ENCODE measurements around the gene HDAC5. TPM values are rescaled to one million over a fixed set of nuclear protein-coding genes. Genes with fewer than 3 reads are reported as not detected.

The HDAC5 gene
- total RNA-seq, 1 experiment from 2014 or later = 25.9 TPM

GRCh38 chr17:44044071-44044470 lies 79.4 kb downstream of the HDAC5 start:
- no peaks in the 10 kb centered on the region for H3K27me3 Mint-ChIP-seq (ENCODE audit: insufficient read depth, unreplicated experiment)
- intact Hi-C loops (cut with micrococcal nuclease; ENCODE audit: unreplicated experiment) = no loop called here
- peaks cover 58% of the 10 kb centered on the region for H3K36me3 Mint-ChIP-seq (ENCODE audit: insufficient read depth, unreplicated experiment)

GRCh38 chr17:44043272-44043696 lies 80.2 kb downstream of the HDAC5 start:
- Histone ChIP-seq H3K36me3 (ENCODE audit: control insufficient read depth, insufficient read depth, low read length) (peaks cover 3% of the 10 kb centered on the region; the same call in 1 of the 2 replicates), H3K9me3 (no peaks in the 10 kb centered on the region), H3K4me3 (ENCODE audit: low read depth, low read length) (no peak overlapping the region), H3K27me3 (replicated peaks; ENCODE audit: control insufficient read depth, insufficient read depth, low read length) (no peaks in the 10 kb centered on the region), H3K4me1 (no peaks in the 10 kb centered on the region)
- peaks cover 6% of the 10 kb centered on the region for H3K4me1 Mint-ChIP-seq (ENCODE audit: low read depth, unreplicated experiment)
- no peak for DNase-seq
- no peak overlapping the region for H3K4me3 Mint-ChIP-seq (ENCODE audit: unreplicated experiment)
- POLR2A ChIA-PET = no interaction called here
- intact Hi-C loops (cut with micrococcal nuclease; ENCODE audit: unreplicated experiment) = no loop called here
- no TSS peak for BruUV-seq (replicated peaks)
- no peak overlapping the region for H3K27ac Mint-ChIP-seq (ENCODE audit: unreplicated experiment)
- no peaks in the 10 kb centered on the region for H3K27me3 Mint-ChIP-seq (ENCODE audit: insufficient read depth, unreplicated experiment)
- H3K36me3 Mint-ChIP-seq (ENCODE audit: insufficient read depth, unreplicated experiment) = peaks cover 58% of the 10 kb centered on the region
- TF ChIP-seq CTCF (IDR thresholded peaks at IDR 0.05; ENCODE audit: insufficient read depth in 1 of 2, low read depth in 1 of 2, low read length in 1 of 2, severe bottlenecking in 1 of 2, unreplicated experiment in 1 of 2) = no peak
- CTCF ChIA-PET = interaction anchor here (0.7 to 1.7 kb wide), 2 partner anchors 44 to 99 kb away, joined by 3 to 5 read pairs; no protein-coding TSS in a partner anchor
- no peaks in the 10 kb centered on the region for H3K9me3 Mint-ChIP-seq (ENCODE audit: unreplicated experiment)

More at GRCh38 chr17:44044071-44044470, 79.4 kb downstream of the HDAC5 start:
- no peak for TF ChIP-seq CTCF (IDR thresholded peaks at IDR 0.05; ENCODE audit: insufficient read depth in 1 of 2, low read depth in 1 of 2, low read length in 1 of 2, severe bottlenecking in 1 of 2, unreplicated experiment in 1 of 2)
- ChIA-PET POLR2A (interaction anchor here (0.6 to 1.1 kb wide), 2 partner anchors 22 to 28 kb away, joined by 3 read pairs; no protein-coding TSS in a partner anchor), CTCF (no interaction called here)
- Histone ChIP-seq H3K4me1 (no peaks in the 10 kb centered on the region), H3K36me3 (ENCODE audit: control insufficient read depth, insufficient read depth, low read length) (peaks cover 4% of the 10 kb centered on the region; the same call in 1 of the 2 replicates), H3K27me3 (replicated peaks; ENCODE audit: control insufficient read depth, insufficient read depth, low read length) (no peaks in the 10 kb centered on the region), H3K4me3 (ENCODE audit: low read depth, low read length) (no peak overlapping the region), H3K9me3 (no peaks in the 10 kb centered on the region)
- DNase-seq = no peak
- Mint-ChIP-seq H3K4me1 (ENCODE audit: low read depth, unreplicated experiment) (peaks cover 6% of the 10 kb centered on the region), H3K4me3 (ENCODE audit: unreplicated experiment) (no peak overlapping the region), H3K27ac (ENCODE audit: unreplicated experiment) (no peak overlapping the region), H3K9me3 (ENCODE audit: unreplicated experiment) (no peaks in the 10 kb centered on the region)
- BruUV-seq (replicated peaks) = no TSS peak

- intact Hi-C loops (cut with micrococcal nuclease; ENCODE audit: unreplicated experiment) = no loop called here
- no peak overlapping the region for H3K27ac Mint-ChIP-seq (ENCODE audit: unreplicated experiment)
- peaks cover 3% of the 10 kb centered on the region; the same call in 1 of the 2 replicates for H3K36me3 ChIP-seq (ENCODE audit: control insufficient read depth, insufficient read depth, low read length)
Observed at GRCh38 chr17:44039829-44040635, 83.4 kb downstream of the HDAC5 start.

More at GRCh38 chr17:44039829-44040635, 83.4 kb downstream of the HDAC5 start:
- Mint-ChIP-seq H3K4me3 (ENCODE audit: unreplicated experiment) (no peak overlapping the region), H3K36me3 (ENCODE audit: insufficient read depth, unreplicated experiment) (peaks cover 66% of the 10 kb centered on the region), H3K9me3 (ENCODE audit: unreplicated experiment) (no peaks in the 10 kb centered on the region), H3K27me3 (ENCODE audit: insufficient read depth, unreplicated experiment) (no peaks in the 10 kb centered on the region), H3K4me1 (ENCODE audit: low read depth, unreplicated experiment) (peaks cover 6% of the 10 kb centered on the region)
- CTCF ChIA-PET = interaction anchor here (2.2 kb wide), 1 partner anchor 96 kb away, joined by 18 read pairs; no protein-coding TSS in a partner anchor
- no TSS peak for BruUV-seq (replicated peaks)
- Histone ChIP-seq H3K9me3 (no peaks in the 10 kb centered on the region), H3K27me3 (replicated peaks; ENCODE audit: control insufficient read depth, insufficient read depth, low read length) (no peaks in the 10 kb centered on the region), H3K4me1 (no peaks in the 10 kb centered on the region), H3K4me3 (ENCODE audit: low read depth, low read length) (no peak overlapping the region)
- no peak for DNase-seq
- no peak for TF ChIP-seq CTCF (IDR thresholded peaks at IDR 0.05; ENCODE audit: insufficient read depth in 1 of 2, low read depth in 1 of 2, low read length in 1 of 2, severe bottlenecking in 1 of 2, unreplicated experiment in 1 of 2)
- POLR2A ChIA-PET = interaction anchor here (1.0 kb wide), 1 partner anchor 12 kb away, joined by 11 read pairs; no protein-coding TSS in a partner anchor

Measured in Caco-2 (cell line).